ENCODE data around the gene ZFC3H1. TPM values are rescaled to one million over a fixed set of nuclear protein-coding genes. Genes with fewer than 3 reads are reported as not detected.

Gene ZFC3H1
- total and polyA plus RNA-seq, 2 of the 13 experiments (the other 11 are each of a cell fraction or from before 2014, with no cell fraction given): 17.1 to 38.3 TPM

DNA sequence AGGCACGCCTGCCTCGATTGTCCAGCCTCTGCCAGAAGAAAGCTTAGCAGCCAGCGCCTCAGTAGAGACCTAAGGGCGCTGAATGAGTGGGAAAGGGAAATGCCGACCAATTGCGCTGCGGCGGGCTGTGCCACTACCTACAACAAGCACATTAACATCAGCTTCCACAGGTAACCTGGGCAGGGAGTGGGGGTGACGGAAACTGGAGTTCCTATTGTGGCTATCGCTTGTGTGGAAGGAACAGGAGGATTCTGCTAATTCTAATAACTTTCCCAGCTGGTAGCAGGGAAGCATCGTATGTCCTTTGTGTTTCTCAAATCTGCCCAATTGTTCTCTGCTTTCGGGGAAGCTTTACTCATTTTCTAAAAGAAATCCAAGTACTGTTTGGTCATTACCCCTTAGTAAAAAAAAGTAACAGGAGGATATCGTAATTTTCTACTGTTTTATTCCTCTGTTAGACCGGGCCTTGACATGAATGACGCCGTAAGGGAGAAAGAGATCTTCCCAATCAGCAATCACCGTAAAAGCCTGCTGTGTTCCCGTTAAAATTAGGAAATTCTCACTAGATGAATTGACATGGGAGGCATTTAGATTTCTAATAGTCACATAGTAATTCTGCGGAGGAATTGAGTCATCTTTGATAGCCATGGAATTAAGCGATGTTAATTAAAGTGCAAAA lies 902 bp upstream of the ZFC3H1 start (continued):
- TF ChIP-seq, protein P1, sequence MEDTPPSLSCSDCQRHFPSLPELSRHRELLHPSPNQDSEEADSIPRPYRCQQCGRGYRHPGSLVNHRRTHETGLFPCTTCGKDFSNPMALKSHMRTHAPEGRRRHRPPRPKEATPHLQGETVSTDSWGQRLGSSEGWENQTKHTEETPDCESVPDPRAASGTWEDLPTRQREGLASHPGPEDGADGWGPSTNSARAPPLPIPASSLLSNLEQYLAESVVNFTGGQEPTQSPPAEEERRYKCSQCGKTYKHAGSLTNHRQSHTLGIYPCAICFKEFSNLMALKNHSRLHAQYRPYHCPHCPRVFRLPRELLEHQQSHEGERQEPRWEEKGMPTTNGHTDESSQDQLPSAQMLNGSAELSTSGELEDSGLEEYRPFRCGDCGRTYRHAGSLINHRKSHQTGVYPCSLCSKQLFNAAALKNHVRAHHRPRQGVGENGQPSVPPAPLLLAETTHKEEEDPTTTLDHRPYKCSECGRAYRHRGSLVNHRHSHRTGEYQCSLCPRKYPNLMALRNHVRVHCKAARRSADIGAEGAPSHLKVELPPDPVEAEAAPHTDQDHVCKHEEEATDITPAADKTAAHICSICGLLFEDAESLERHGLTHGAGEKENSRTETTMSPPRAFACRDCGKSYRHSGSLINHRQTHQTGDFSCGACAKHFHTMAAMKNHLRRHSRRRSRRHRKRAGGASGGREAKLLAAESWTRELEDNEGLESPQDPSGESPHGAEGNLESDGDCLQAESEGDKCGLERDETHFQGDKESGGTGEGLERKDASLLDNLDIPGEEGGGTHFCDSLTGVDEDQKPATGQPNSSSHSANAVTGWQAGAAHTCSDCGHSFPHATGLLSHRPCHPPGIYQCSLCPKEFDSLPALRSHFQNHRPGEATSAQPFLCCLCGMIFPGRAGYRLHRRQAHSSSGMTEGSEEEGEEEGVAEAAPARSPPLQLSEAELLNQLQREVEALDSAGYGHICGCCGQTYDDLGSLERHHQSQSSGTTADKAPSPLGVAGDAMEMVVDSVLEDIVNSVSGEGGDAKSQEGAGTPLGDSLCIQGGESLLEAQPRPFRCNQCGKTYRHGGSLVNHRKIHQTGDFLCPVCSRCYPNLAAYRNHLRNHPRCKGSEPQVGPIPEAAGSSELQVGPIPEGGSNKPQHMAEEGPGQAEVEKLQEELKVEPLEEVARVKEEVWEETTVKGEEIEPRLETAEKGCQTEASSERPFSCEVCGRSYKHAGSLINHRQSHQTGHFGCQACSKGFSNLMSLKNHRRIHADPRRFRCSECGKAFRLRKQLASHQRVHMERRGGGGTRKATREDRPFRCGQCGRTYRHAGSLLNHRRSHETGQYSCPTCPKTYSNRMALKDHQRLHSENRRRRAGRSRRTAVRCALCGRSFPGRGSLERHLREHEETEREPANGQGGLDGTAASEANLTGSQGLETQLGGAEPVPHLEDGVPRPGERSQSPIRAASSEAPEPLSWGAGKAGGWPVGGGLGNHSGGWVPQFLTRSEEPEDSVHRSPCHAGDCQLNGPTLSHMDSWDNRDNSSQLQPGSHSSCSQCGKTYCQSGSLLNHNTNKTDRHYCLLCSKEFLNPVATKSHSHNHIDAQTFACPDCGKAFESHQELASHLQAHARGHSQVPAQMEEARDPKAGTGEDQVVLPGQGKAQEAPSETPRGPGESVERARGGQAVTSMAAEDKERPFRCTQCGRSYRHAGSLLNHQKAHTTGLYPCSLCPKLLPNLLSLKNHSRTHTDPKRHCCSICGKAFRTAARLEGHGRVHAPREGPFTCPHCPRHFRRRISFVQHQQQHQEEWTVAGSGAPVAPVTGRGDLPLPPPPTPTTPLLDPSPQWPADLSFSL (CRISPR knock-in tag; IDR thresholded peaks at IDR 0.05): no peak
- TF ChIP-seq ZNF768 (CRISPR knock-in tag; IDR thresholded peaks at IDR 0.05): no peak; the same call in 1 of the 2 replicates
- no peak for TF ChIP-seq ZNF629 (CRISPR knock-in tag; conservative IDR thresholded peaks at IDR 0.05)
- TF ChIP-seq POLR2AphosphoS2 (IDR thresholded peaks at IDR 0.05; ENCODE audit: low read depth, low read length): no peak
- no peak for TF ChIP-seq GLI4 (CRISPR knock-in tag; IDR thresholded peaks at IDR 0.05; ENCODE audit: borderline replicate concordance)
- no peak for TF ChIP-seq JDP2 (CRISPR knock-in tag; IDR thresholded peaks at IDR 0.05; ENCODE audit: borderline replicate concordance)
- 0 out of 2 replicates have a peak, but pooled peaks have one; percentile 3 for TF ChIP-seq RAD21 (CRISPR knock-in tag; IDR thresholded peaks at IDR 0.05)
- TF ChIP-seq TBP (CRISPR knock-in tag; IDR thresholded peaks at IDR 0.05): no peak
- no peak for TF ChIP-seq ZFAT (CRISPR knock-in tag; conservative IDR thresholded peaks at IDR 0.05)
- TF ChIP-seq ZNF232 (CRISPR knock-in tag; IDR thresholded peaks at IDR 0.05; ENCODE audit: borderline replicate concordance): no peak
- no peak for TF ChIP-seq HNRNPL (IDR thresholded peaks at IDR 0.05; ENCODE audit: low read depth, low read length)
- no peak for TF ChIP-seq ZNF83 (CRISPR knock-in tag; IDR thresholded peaks at IDR 0.05; ENCODE audit: borderline replicate concordance)
- no peak for TF ChIP-seq ZNF138 (CRISPR knock-in tag; IDR thresholded peaks at IDR 0.05; ENCODE audit: low read depth)
- TF ChIP-seq ZFP37 (CRISPR knock-in tag; IDR thresholded peaks at IDR 0.05; ENCODE audit: borderline replicate concordance): no peak
- TF ChIP-seq, protein P2, sequence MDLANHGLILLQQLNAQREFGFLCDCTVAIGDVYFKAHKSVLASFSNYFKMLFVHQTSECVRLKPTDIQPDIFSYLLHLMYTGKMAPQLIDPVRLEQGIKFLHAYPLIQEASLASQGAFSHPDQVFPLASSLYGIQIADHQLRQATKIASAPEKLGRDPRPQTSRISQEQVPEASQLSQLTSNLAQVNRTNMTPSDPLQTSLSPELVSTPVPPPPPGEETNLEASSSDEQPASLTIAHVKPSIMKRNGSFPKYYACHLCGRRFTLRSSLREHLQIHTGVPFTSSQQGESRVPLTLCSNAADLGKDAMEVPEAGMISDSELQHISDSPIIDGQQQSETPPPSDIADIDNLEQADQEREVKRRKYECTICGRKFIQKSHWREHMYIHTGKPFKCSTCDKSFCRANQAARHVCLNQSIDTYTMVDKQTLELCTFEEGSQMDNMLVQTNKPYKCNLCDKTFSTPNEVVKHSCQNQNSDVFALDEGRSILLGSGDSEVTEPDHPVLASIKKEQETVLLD (CRISPR knock-in tag; IDR thresholded peaks at IDR 0.05; ENCODE audit: low read depth): no peak
- TF ChIP-seq, protein P3, sequence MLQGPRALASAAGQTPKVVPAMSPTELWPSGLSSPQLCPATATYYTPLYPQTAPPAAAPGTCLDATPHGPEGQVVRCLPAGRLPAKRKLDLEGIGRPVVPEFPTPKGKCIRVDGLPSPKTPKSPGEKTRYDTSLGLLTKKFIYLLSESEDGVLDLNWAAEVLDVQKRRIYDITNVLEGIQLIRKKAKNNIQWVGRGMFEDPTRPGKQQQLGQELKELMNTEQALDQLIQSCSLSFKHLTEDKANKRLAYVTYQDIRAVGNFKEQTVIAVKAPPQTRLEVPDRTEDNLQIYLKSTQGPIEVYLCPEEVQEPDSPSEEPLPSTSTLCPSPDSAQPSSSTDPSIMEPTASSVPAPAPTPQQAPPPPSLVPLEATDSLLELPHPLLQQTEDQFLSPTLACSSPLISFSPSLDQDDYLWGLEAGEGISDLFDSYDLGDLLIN (CRISPR knock-in tag; IDR thresholded peaks at IDR 0.05; ENCODE audit: borderline replicate concordance): no peak
- TF ChIP-seq PAX8 (CRISPR knock-in tag; IDR thresholded peaks at IDR 0.05; ENCODE audit: borderline replicate concordance): no peak
- no peak for TF ChIP-seq TBX2 (CRISPR knock-in tag; IDR thresholded peaks at IDR 0.05; ENCODE audit: borderline replicate concordance)
- TF ChIP-seq ZNF749 (CRISPR knock-in tag; IDR thresholded peaks at IDR 0.05; ENCODE audit: borderline replicate concordance): no peak

Measured in HepG2 (cell line).